HEK293 (cell line): ENCODE data around the gene SLC35C1.

Experiments
- CTCF ChIP-seq: fragments of 450-650 bp; formaldehyde crosslinking; IDR thresholded peaks from 2 replicates; pipeline ENCODE4 v1.5.1; 2016; ENCODE audit warnings: missing biosample characterization, missing genetic modification characterization
- ELK4 ChIP-seq: IDR thresholded peaks from 2 replicates; pipeline ENCODE4 v1.6.1; 2011; ENCODE audit warnings: mild to moderate bottlenecking, low read depth, low read length, borderline replicate concordance
- REST ChIP-seq: fragments of 450-650 bp; formaldehyde crosslinking; IDR thresholded peaks from 2 replicates; pipeline ENCODE4 v1.5.1; 2016; ENCODE audit warnings: missing biosample characterization, missing genetic modification characterization
- ZNF221 ChIP-seq: fragments of 450-650 bp; formaldehyde crosslinking; IDR thresholded peaks from 2 replicates; pipeline ENCODE4 v1.5.1; 2017; ENCODE audit warnings: missing biosample characterization, missing genetic modification characterization, borderline replicate concordance
- ZNF311 ChIP-seq: fragments of 450-650 bp; formaldehyde crosslinking; IDR thresholded peaks from 2 replicates; pipeline ENCODE4 v1.5.1; 2017; ENCODE audit warnings: missing biosample characterization, missing genetic modification characterization, borderline replicate concordance
- ZNF449 ChIP-seq: fragments of 450-650 bp; formaldehyde crosslinking; IDR thresholded peaks from 2 replicates; pipeline ENCODE4 v1.5.1; 2017; ENCODE audit warnings: missing biosample characterization, mild to moderate bottlenecking, missing genetic modification characterization, moderate library complexity
- ZNF639 ChIP-seq: fragments of 450-650 bp; formaldehyde crosslinking; IDR thresholded peaks from 2 replicates; pipeline ENCODE4 v1.5.1; 2016; ENCODE audit warnings: missing biosample characterization, missing genetic modification characterization
- ZNF707 ChIP-seq: fragments of 450-650 bp; formaldehyde crosslinking; IDR thresholded peaks from 2 replicates; pipeline ENCODE4 v1.5.1; 2016; ENCODE audit warnings: missing biosample characterization, missing genetic modification characterization
- ZSCAN18 ChIP-seq: fragments of 450-650 bp; formaldehyde crosslinking; IDR thresholded peaks from 2 replicates; pipeline ENCODE4 v1.5.1; 2016; ENCODE audit warnings: missing biosample characterization, missing genetic modification characterization

- TF ChIP-seq ZNF311 (tag by site-specific recombination) (no peak), ZNF221 (tag by site-specific recombination) (no peak), ZNF639 (no peak), ELK4 (no peak), ZNF707 (tag by site-specific recombination) (no peak), ZSCAN18 (tag by site-specific recombination) (no peak), REST (tag by site-specific recombination) (no peak), CTCF (tag by site-specific recombination) (no peak), ZNF449 (tag by site-specific recombination) (no peak)
These were observed 56.0 kb downstream of the SLC35C1 start for GRCh38 chr11:45860764-45861510.
